GM18858 (cell line): ENCODE data around the gene IL23A.
"Not testable (repeated sequence)": the region's sequence is repeated elsewhere in the genome, so short reads cannot be mapped to it uniquely, and the experiment has no call there.

ENCODE experiments used
- ATAC-seq: cut with Tn5 transposase; IDR thresholded peaks from one replicate; pipeline ENCODE4 v1.9.1; 2021; ENCODE audit not compliant: unreplicated experiment

The IL23A gene

GRCh38 chr12:56338308-56339157, at the start of gene IL23A:
Gene IL23A (plus strand): TSS chr12:56338884. CDS start chr12:56339045, 161 bp downstream.
- ATAC-seq = no peak

GRCh38 chr12:56293795-56294194, 44.9 kb upstream of the IL23A start:
- no peak for ATAC-seq

GRCh38 chr12:56296295-56296694, 42.4 kb upstream of the IL23A start:
- ATAC-seq = no peak

- ATAC-seq = no peak
These were observed 41.3 kb upstream of the IL23A start for GRCh38 chr12:56297400-56297799.

- ATAC-seq = no peak
These were observed 39.9 kb upstream of the IL23A start for GRCh38 chr12:56298828-56299227.

GRCh38 chr12:56299308-56299852, 39.3 kb upstream of the IL23A start:
- ATAC-seq = no peak

GRCh38 chr12:56299853-56300643, 38.6 kb upstream of the IL23A start, which contains the start of gene CS:
Gene CS (minus strand): TSS chr12:56300330. CDS start chr12:56300201, 129 bp downstream.
- peak; percentile 71 for ATAC-seq

GRCh38 chr12:56300644-56301464, 37.8 kb upstream of the IL23A start:
- no peak for ATAC-seq

- no peak for ATAC-seq
These were observed 34.4 kb upstream of the IL23A start for GRCh38 chr12:56304276-56304675.

- no peak for ATAC-seq
These were observed 33.7 kb upstream of the IL23A start for GRCh38 chr12:56304872-56305590.

- ATAC-seq = no peak
These were observed 31.3 kb upstream of the IL23A start for GRCh38 chr12:56307221-56307965.

- no peak for ATAC-seq
These were observed 30.0 kb upstream of the IL23A start for GRCh38 chr12:56308714-56309113.

- no peak for ATAC-seq
These were observed 27.7 kb upstream of the IL23A start for GRCh38 chr12:56311003-56311402.

- no peak for ATAC-seq
These were observed 23.4 kb upstream of the IL23A start for GRCh38 chr12:56315249-56315621.

- ATAC-seq = peak; percentile 79
These were observed 22.8 kb upstream of the IL23A start, which contains the start of gene CNPY2 for GRCh38 chr12:56315622-56316473. Gene CNPY2 (minus strand): TSS chr12:56315988. CDS start chr12:56315217, 771 bp downstream.

GRCh38 chr12:56317675-56318074, 21.0 kb upstream of the IL23A start:
- no peak for ATAC-seq

GRCh38 chr12:56321027-56321426, 17.7 kb upstream of the IL23A start:
- ATAC-seq = no peak

GRCh38 chr12:56321610-56322009, 17.1 kb upstream of the IL23A start:
- not testable (repeated sequence) for ATAC-seq
